Measurements from ENCODE around the gene OBSCN.
"Not testable (repeated sequence)": the region's sequence is repeated elsewhere in the genome, so short reads cannot be mapped to it uniquely, and the experiment has no call there.

The OBSCN gene

GRCh38 chr1:228219962-228220780 lies 12.3 kb downstream of the OBSCN start:
- Histone ChIP-seq H3K4me2 (ENCODE audit: low read length) (no peak overlapping the region), H3K9ac (ENCODE audit: low read length) (no peak overlapping the region), H3F3A (ENCODE audit: insufficient read depth, low read length) (no peaks in the 10 kb centered on the region), H4K20me1 (ENCODE audit: insufficient read depth, low read length) (no peaks in the 10 kb centered on the region), H3K9me2 (ENCODE audit: low read depth, low read length) (no peaks in the 10 kb centered on the region), H3K27me3 (ENCODE audit: insufficient read depth, low read length) (no peaks in the 10 kb centered on the region; the same call in 1 of the 2 replicates), H2AFZ (ENCODE audit: low read length) (no peak overlapping the region), H3K79me2 (ENCODE audit: insufficient read depth, low read length) (no peaks in the 10 kb centered on the region), H3K27ac (ENCODE audit: low read depth, low read length, poor library complexity, severe bottlenecking) (no peak overlapping the region), H3K4me1 (ENCODE audit: insufficient read depth, low read length, severe bottlenecking) (peaks cover 6% of the 10 kb centered on the region), H3K36me3 (ENCODE audit: insufficient read depth, low read length) (no peaks in the 10 kb centered on the region), H3K9me3 (ENCODE audit: low read length) (no peaks in the 10 kb centered on the region), H3K4me3 (ENCODE audit: low read depth, low read length, poor library complexity, severe bottlenecking) (no peak overlapping the region)
- no peak for TF ChIP-seq CTCF (IDR thresholded peaks at IDR 0.05; ENCODE audit: low read length)
- TF ChIP-seq EZH2 (IDR thresholded peaks at IDR 0.05; ENCODE audit: borderline replicate concordance, low read length), result no peak

GRCh38 chr1:228221097-228221496 lies 13.3 kb downstream of the OBSCN start:
- not testable (repeated sequence) for H3K27ac ChIP-seq (ENCODE audit: low read depth, low read length, poor library complexity, severe bottlenecking); H2AFZ ChIP-seq (ENCODE audit: low read length); H4K20me1 ChIP-seq (ENCODE audit: insufficient read depth, low read length); H3K27me3 ChIP-seq (ENCODE audit: insufficient read depth, low read length); H3K36me3 ChIP-seq (ENCODE audit: insufficient read depth, low read length); H3K79me2 ChIP-seq (ENCODE audit: insufficient read depth, low read length); H3K9me2 ChIP-seq (ENCODE audit: low read depth, low read length); H3K9ac ChIP-seq (ENCODE audit: low read length); H3K9me3 ChIP-seq (ENCODE audit: low read length); H3K4me3 ChIP-seq (ENCODE audit: low read depth, low read length, poor library complexity, severe bottlenecking); H3K4me2 ChIP-seq (ENCODE audit: low read length); H3F3A ChIP-seq (ENCODE audit: insufficient read depth, low read length); H3K4me1 ChIP-seq (ENCODE audit: insufficient read depth, low read length, severe bottlenecking)

DNA sequence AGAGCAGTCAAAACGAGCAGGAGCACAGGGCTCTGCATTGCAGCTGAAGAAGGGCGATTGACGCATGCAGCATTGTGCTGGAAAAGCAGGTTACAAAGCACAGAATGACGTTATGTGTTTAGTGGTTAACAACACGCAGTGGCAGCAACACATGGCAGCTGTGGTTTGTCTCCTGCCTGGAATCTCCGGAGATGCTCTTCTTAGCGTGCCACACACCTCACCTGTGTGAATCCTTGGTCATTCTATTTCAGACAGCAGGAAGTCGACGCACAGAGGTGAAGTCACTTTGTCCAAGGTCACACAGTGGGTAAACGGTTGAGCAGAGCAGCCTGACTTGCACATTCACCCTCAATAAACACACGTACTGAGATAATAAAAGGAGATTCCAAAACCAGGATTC lies 14.7 kb downstream of the OBSCN start:
- Histone ChIP-seq H2AFZ (ENCODE audit: low read length) (no peak overlapping the region), H3K4me3 (ENCODE audit: low read depth, low read length, poor library complexity, severe bottlenecking) (no peak overlapping the region), H3K27me3 (ENCODE audit: insufficient read depth, low read length) (no peaks in the 10 kb centered on the region; the same call in 1 of the 2 replicates), H3K4me2 (ENCODE audit: low read length) (no peak overlapping the region), H3K9ac (ENCODE audit: low read length) (no peak overlapping the region), H3K9me2 (ENCODE audit: low read depth, low read length) (no peaks in the 10 kb centered on the region), H4K20me1 (ENCODE audit: insufficient read depth, low read length) (no peaks in the 10 kb centered on the region), H3K79me2 (ENCODE audit: insufficient read depth, low read length) (no peaks in the 10 kb centered on the region), H3K9me3 (ENCODE audit: low read length) (no peaks in the 10 kb centered on the region), H3K27ac (ENCODE audit: low read depth, low read length, poor library complexity, severe bottlenecking) (no peak overlapping the region), H3K36me3 (ENCODE audit: insufficient read depth, low read length) (no peaks in the 10 kb centered on the region), H3F3A (ENCODE audit: insufficient read depth, low read length) (no peaks in the 10 kb centered on the region), H3K4me1 (ENCODE audit: insufficient read depth, low read length, severe bottlenecking) (peaks cover 6% of the 10 kb centered on the region)
- no peak for TF ChIP-seq EZH2 (IDR thresholded peaks at IDR 0.05; ENCODE audit: borderline replicate concordance, low read length)
- TF ChIP-seq CTCF (IDR thresholded peaks at IDR 0.05; ENCODE audit: low read length), result no peak
